RCC 7860 (cell line): ENCODE measurements around the gene SEC31A.
"Not testable (repeated sequence)": the region's sequence is repeated elsewhere in the genome, so short reads cannot be mapped to it uniquely, and the experiment has no call there.

Experiments
- DNase-seq: peaks from one replicate; pipeline ENCODE4 v3.0.0-alpha.2; 2015; ENCODE audit warnings: low spot score
- FAIRE-seq: peaks from 2 replicates; lab custom pipeline; 2012; peaks lifted over from hg19 to GRCh38; lab: Jason Lieb, UNC

Gene SEC31A

GRCh38 chr4:82850684-82851083, 40.3 kb downstream of the SEC31A start:
- FAIRE-seq = no peak
- no peak for DNase-seq

DNA sequence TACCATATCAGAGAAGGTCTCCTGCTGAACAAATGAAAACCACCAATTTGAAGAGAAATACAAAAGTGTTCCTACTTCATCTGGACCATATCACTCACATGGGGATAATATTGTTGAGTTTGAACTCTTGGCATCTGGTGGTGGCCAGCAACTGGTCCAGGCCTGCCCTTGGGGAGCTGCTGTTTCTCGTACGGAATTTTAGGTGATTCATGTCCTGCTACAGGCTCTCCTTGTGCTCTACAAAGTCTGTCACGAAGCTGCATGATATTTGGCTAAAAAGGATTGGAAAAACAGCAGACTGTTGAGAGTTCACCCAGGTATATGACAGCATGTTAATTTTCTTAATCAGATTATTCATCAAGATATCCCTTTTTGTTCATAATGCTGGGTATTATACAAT, 42.2 kb downstream of the SEC31A start:
- no peak for DNase-seq
- FAIRE-seq = no peak

DNA sequence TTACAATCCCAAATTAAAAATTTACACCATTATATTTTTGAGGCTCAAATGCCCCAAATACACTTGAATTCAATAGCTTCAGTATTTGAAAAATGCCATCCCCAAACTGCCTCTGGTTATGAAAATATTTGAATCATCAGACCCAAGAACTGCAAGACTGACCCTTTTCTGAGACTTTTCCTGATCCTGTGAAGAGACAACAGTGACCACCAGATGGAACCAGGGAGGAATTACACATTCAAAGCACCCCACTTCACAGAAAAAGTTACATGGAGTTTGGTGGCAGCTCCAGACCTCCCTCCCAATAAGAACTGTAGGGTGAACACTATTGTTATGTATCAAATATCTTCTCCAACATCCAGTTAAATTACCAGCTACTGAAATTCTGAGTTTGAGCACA, 48.4 kb downstream of the SEC31A start:
- FAIRE-seq (no peak), DNase-seq (no peak)

DNA sequence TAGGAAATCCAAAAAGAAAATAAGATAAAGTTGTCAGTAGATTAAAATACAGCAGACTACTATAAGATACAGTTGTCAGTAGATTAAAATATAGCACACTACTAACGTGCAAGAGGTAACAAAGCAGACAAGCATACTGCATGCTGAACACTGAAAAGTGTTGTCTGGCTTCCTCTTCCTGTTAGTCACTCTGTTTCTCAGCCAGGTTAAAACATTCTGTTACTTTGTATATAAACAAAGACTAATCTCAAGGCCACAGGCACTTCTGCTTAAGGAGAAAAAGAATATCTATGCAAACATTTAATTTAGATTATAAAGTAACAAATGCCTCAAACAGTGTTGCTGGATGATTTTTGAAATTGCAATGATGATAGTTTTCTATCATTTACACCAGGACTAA, 51.3 kb downstream of the SEC31A start:
- FAIRE-seq = no peak
- DNase-seq = no peak

DNA sequence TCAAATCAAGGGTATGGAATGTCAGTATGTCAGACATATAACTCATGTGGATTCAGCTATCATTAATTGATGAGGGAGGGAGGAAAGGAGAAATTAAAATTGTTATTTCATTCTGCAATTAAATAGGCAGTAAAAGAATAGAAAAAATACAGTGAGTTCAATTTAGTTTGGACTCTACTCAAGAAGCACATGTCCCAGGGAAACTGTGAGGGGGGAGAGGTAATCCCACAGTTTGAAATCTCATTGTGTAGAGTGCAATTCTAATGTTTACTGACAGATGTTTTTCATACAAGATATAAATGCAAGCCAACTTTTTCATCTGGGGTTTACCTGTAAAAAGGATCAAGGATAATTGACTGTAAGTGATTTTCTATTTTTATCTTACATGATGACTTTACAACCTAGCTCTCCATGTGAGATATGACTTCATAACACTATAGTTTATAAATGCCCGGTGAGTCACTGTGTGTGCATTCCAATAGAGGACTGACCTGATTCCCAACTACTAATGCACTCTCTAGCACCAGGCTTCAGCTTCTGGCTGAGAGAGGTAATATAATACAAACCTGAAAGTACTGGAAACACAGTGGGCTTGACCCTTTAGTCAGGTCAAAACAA, 57.1 kb downstream of the SEC31A start:
- DNase-seq = peak; percentile 54
- FAIRE-seq = no peak

GRCh38 chr4:82833060-82833459, 57.9 kb downstream of the SEC31A start:
- DNase-seq, FAIRE-seq: not testable (repeated sequence)

GRCh38 chr4:82825425-82825824, 65.5 kb downstream of the SEC31A start:
- DNase-seq (no peak), FAIRE-seq (no peak)

DNA sequence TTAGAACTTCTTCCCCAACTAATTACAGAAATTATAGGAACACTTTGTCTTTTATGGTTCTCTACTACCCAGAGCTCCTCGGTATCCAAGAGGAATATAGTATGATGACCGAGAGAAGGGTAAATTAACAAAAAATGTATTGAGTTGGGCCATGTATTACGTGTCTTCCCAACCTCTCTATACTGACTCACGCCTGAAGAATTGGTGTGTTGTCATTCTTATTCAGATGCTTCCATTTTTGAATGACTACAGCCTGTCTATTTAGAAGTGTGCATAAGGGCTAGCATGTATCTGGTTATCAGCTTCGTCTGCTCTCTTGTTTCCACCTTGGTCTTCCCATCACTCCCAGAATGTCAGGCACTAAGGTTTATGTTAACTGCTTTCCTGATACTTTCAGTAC, 67.9 kb downstream of the SEC31A start:
- no peak for FAIRE-seq
- DNase-seq = no peak

DNA sequence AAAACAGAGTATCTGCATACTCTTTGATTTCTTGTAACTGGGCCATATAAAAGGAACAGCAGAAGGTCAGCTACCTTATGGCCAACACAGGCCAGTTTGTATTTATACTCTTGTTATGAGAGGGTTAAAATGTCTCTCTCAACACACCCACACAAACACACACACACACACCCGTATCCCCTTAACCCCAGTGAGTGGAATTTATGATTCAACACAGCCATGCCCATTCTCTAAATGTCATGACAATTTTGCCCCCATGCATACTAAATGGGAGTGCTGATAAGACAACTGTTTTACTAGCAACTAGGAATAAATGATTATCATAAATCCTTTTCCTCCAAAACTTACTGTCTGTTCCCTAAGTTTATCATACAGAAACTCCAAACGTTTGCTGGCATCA, 70.3 kb downstream of the SEC31A start:
- FAIRE-seq = no peak

DNA sequence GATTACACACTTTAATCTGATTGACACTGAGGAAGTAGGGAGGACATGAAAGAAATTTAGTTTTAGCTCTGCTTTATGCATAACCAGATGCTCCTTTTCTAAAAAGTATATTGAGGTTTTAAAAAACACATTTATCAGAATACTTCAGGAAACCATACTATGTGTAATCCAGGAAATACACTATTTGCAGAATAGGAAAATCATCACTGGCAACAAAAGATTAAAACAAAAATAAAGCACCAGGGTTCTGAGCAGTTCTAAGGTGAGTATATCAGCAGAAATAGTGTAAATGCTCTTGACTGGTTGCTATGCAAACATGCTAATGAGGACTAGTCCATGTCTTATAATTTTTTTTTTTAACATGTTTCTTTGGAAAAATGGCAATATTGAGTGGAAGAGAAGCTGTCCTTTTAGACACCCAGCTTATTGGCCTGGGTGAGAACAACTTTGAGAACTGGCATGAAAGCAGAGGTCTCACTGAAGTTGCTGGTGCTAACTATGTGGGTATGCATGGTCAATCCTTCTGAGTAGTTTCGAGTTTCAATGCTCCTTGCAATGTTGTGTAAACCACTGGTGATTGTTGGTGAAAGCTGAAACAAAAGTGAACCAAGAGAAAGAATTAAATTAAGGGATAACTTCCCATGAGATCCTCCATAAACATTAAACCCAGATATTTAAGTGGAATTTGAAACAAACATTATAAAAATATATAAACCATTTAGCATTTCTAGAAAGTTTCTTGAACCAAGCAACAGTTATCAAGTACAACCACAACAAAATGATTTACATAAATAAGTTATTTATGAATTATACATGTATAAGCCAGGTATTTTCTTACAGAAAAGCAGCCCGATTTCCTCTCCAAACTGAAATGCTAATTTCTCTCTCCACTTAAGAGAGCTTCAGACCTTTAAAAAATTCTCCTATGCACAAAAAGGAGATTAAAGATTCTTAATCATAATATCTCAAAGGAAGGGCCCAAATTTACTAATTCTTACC, 72.0 kb downstream of the SEC31A start:
- DNase-seq (no peak), FAIRE-seq (no peak)

More for the DNA sequence above, 70.3 kb downstream of the SEC31A start:
- no peak for DNase-seq

- not testable (repeated sequence) for DNase-seq, FAIRE-seq
Measured at GRCh38 chr4:82816874-82817273, 74.1 kb downstream of the SEC31A start.

GRCh38 chr4:82814034-82814433, 76.9 kb downstream of the SEC31A start:
- FAIRE-seq = no peak
- no peak for DNase-seq

- FAIRE-seq (no peak), DNase-seq (no peak)
Measured at GRCh38 chr4:82811838-82812341, 79.1 kb downstream of the SEC31A start.

DNA sequence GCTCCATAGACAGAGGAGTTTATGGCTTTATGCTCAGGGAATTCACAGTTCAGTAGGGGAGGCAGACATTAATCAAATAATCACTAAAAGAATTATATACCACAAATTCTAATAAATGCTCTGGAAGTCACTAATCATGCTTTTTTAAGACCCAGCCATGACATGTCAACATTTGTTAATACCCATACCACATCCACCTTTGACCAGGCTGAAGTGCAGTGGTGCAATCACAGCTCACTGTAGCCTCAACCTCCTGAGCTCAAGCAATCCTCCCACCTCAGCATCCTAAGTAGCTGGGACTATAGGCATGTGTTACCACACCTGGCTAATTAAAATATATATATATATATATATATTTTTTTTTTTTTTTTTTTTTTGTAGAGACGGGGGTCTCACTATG, 79.6 kb downstream of the SEC31A start:
- DNase-seq = no peak
- no peak for FAIRE-seq

DNA sequence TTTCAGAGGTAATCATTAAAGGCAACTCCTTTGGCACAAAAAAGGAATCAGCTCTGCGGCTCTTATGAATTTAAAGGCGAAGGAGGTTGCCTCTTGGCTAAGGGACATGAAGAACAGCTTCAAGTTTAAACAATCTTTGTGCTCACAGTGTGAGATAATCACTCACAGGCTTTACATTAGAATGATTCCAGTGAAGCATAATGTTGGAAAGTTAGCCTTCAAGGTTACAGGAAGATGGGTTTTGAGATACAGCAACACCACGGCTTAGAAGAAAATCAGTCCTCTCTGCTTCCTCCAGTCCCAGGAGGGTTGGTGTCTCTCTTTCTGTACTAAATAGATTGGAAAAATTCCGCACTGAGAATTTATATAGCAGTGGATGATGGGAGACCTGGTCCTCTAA, 80.8 kb downstream of the SEC31A start:
- DNase-seq (no peak), FAIRE-seq (no peak)

GRCh38 chr4:82809619-82810018, 81.3 kb downstream of the SEC31A start:
- no peak for DNase-seq

DNA sequence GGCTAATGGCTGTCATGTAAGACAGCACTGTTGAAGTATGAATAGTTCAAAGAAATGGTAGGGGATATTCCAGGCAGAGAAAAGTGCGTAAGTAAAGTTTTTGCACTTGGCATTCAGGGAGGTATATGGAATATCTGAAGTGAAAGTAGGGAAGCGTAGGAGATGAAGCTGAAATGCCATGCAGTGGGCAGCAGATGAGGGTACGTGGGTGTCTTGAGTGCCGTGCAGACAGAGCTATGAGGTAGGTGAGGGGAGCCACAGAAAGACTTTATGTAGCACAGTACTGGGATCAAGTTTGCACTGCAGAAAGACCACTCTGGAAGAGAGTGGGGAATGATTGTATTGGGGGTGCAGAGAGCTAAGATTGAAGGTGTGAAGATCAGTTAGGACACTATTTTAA, 87.2 kb downstream of the SEC31A start:
- no peak for FAIRE-seq
- no peak for DNase-seq

More at GRCh38 chr4:82809619-82810018, 81.3 kb downstream of the SEC31A start:
- no peak for FAIRE-seq

DNA sequence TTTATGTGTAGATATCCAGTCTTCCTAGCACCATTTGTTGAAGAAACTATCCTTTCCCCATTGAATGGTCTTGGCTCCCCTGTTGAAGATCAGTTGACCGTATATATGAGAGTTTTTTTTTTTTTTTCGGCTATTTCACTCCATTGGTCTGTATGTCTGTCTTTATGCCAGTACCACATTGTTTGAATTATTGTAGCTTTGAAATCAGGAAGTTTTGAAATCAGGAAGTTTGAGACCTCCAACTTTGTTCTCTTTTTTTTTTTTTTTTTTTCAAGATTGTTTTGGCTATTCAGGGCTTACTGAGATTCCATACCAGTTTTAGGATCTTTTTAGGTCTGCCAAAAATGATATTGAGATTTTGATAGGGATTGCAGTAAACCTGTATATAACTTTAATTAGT, 88.0 kb downstream of the SEC31A start:
- FAIRE-seq = no peak
- DNase-seq = no peak

DNA sequence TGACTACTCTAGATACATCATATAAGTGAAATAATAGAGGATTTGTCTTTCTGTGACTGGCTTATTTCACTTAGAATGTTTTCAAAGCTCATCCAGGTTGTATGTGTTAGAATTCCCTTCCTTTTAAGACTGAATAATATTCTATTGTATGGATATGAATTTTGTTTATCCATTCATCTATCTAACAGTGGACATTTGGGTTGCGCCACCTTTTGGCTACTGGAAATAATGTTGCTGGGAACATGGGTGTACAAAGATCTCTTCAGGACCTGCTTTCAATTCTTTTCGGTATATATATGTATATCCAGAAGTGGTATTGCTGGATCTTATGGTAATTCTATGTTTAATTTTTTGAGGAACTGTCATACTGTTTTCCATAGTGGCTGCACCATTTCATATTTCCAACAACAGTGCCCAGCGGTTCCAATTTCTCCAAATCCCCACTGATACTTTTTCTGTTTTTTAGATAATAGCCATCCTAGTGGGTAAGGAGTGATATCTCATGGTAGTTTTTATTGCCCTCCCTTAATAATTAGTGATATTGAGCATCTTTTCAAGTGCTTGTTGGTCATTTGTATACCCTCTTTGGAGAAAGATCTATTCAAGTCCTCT, 88.9 kb downstream of the SEC31A start:
- DNase-seq (no peak), FAIRE-seq (no peak)

- FAIRE-seq = no peak
- DNase-seq = no peak
Measured at GRCh38 chr4:82799006-82799881, 91.7 kb downstream of the SEC31A start.
